Posterior cingulate gyrus (tissue), 11 donors: Measurements from ENCODE around the gene NKIRAS1.
A peak's percentile ranks its signal among the peaks of the same experiment; 100 is the strongest.

Experiments used
- DNase-seq, 10 donors: peaks; one replicate each; pipeline versions ENCODE4 v3.0.0 to v3.0.0-alpha.2; 2020 to 2021; ENCODE audit warnings: mixed read lengths in 3 of 10
- intact Hi-C: fragments of 100-400 bp; cut with DNase I; formaldehyde crosslinking; loops from one replicate; pipeline ENCODE4 v1.15.1; 2023

Gene NKIRAS1

DNA sequence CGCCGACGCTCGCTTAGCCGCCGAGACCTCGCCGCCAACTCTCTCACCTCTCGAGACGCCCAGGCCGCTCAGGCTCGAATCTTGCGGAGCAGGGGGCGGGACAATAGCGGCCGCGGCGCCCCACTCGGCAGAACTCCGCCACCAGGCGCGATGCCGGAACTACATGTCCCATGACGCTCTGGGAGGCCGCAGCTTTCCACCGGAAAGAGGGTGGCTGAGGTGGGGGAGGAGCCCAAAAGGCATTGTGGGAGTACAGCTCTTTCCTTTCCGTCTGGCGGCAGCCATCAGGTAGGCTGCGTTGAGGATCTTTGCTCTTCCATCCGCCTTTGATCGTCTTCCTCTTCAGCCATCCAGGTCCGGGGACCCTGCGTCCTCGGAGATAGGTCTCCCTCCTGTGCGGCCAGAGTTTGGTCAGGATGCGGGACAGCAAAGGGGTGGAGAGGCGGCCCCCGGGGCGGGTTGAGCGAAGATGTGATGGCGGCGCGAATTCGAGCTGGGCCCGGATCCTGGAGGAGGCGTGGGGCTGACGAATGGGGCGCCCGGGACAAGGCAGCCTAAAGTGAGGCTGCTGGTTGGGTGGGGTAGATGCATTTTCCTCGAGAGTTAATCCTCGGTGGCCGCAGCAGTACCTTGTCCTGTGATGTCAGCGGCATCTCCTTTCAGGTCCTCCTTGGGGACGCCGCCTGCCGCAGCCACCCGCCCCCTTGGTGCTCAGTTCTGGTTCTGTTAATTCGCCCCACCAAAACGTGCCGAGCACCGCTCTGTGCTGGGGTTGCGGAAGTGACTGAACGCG lies at the start of gene NKIRAS1, which contains the start of gene RPL15:
TSS of gene NKIRAS1 (minus strand) at position 105 of the 793 bp plus-strand sequence. CDS start 6,086 bp downstream, outside the sequence.
TSS of gene RPL15 (plus strand) at position 247 of the 793 bp plus-strand sequence. CDS start 728 bp downstream, outside the sequence.
- intact Hi-C loops, result loop anchor here (1.0 to 10.0 kb wide), 2 partner anchors 28 to 82 kb away; partner anchors contain the start of gene NR1D2
- peak; percentile 94 to 99 (median 96) for DNase-seq

DNA sequence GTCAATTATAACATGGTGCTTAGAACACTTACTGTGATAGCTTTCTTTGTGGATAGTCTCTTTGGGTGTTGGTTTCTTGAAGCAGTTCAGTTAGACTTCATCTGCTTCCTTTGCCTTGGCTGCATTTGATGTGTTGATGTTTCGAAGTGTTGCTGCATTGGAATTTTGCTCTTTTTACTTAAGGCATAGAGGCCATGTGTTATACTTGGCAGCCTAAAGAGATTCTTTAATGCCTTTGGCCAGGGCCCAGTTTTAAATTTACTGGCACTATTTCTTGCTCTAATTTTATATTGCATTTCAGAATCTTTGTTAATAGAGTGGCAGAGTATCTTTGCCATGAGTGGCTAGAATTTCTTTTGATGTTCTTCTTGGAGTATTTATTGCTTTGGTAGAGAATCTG lies 49.5 kb upstream of the NKIRAS1 start:
- intact Hi-C loops, result no loop called here
- no peak for DNase-seq

GRCh38 chr3:23964537-23965235 lies 47.9 kb upstream of the NKIRAS1 start:
- intact Hi-C loops, result no loop called here
- no peak for DNase-seq

DNA sequence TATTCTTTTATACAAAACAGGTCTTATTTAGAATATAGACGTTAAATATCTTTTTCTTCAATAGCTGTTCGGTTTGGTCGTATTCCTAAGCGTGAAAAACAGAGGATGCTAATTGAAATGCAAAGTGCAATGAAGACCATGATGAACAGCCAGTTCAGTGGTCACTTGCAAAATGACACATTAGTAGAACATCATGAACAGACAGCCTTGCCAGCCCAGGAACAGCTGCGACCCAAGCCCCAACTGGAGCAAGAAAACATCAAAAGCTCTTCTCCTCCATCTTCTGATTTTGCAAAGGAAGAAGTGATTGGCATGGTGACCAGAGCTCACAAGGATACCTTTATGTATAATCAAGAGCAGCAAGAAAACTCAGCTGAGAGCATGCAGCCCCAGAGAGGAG lies 45.1 kb upstream of the NKIRAS1 start:
- intact Hi-C loops, result no loop called here

GRCh38 chr3:23961066-23961465 lies 44.3 kb upstream of the NKIRAS1 start:
- no peak for DNase-seq
- intact Hi-C loops, result no loop called here

More for the DNA sequence above, 45.1 kb upstream of the NKIRAS1 start:
- DNase-seq, result no peak

GRCh38 chr3:23960649-23961048 lies 43.9 kb upstream of the NKIRAS1 start:
- intact Hi-C loops, result no loop called here
- DNase-seq, result no peak

DNA sequence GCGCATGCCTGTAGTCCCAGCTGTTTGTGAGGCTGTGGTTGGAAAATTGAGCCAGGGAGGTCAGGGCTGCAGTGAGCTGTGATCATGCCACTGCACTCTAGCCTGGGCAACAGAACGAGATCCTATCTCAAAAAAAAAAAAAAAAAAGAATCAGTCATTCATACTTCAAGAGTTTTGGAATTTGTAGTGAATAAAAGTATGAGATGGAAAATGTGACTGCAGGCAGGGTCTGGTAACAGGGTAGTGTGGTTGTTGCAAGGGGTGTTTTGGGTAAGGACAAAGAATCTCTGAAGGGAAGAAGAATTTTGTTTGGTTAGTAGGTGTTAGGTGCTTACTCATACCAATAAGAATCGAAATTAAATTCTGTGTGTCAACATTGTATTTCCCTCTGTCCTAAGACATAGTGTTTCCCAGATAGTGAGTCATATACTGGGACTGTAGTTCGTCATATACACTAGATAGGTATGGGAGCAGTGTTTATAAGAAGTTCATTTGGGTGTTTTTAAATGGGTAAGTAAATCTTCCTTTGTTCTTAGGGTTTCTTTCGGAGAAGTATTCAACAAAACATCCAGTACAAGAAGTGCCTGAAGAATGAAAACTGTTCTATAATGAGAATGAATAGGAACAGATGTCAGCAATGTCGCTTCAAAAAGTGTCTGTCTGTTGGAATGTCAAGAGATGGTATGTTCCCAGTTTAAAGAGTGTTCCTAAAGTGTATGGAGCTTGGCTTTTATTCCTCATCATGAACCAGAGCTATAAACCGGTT lies 42.5 kb upstream of the NKIRAS1 start:
- no peak for DNase-seq
- intact Hi-C loops, result no loop called here

- no peak for DNase-seq
- intact Hi-C loops, result no loop called here
These were observed 39.9 kb upstream of the NKIRAS1 start for GRCh38 chr3:23956701-23957100.

- intact Hi-C loops, result no loop called here
- no peak for DNase-seq
These were observed 37.4 kb upstream of the NKIRAS1 start for GRCh38 chr3:23954144-23954543.

DNA sequence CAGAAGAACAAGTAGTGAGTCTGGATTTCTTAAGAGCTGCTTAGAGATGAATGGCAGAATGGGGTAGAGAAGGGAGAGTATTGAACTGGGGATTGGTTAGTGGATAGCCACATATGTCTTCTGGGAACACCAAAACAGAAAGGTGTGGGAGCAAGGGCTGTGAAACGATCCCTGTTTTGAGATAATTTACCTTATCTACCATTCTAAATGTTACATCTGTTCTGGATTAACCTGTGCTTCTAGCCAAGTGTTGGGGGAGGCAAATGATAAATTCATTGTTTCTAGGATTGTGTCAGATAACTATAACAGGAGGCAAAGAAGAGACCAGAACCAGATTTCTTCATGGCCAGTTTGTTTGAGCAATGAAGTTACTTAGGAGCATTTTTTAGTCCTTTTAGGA lies 36.7 kb upstream of the NKIRAS1 start:
- DNase-seq, result no peak
- intact Hi-C loops, result no loop called here

- no peak for DNase-seq
- intact Hi-C loops, result no loop called here
These were observed 35.9 kb upstream of the NKIRAS1 start for GRCh38 chr3:23952646-23953045.

DNA sequence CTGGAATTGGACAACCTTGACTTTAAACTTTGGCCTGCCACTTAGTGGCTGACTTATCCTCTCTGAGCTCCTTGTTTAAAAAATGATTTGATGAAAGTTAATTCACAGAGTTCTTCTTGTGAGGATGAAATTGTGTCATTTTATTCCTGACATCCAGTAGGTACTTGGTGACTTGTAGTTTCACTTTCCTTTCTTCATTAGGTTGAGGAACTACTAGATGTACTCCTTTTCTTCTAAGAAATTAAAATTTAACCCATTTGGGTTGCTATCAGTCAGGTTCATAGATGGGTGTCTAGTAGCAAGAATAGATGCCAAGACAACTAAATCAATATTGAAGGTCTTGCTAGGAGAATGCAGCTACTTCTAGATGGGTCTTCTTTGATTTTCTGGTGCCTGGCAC lies 33.5 kb upstream of the NKIRAS1 start:
- no peak for DNase-seq

GRCh38 chr3:23949784-23950183 lies 33.0 kb upstream of the NKIRAS1 start:
- peak in 2 of 10 donors; percentile 33 to 35 for DNase-seq
- intact Hi-C loops, result loop anchor here (10.0 kb wide), 1 partner anchor 745 kb away; the partner anchor contains the start of gene UBE2E2

More for the DNA sequence above, 33.5 kb upstream of the NKIRAS1 start:
- intact Hi-C loops, result no loop called here

GRCh38 chr3:23948761-23949160 lies 32.0 kb upstream of the NKIRAS1 start:
- intact Hi-C loops, result loop anchor here (10.0 kb wide), 1 partner anchor 744 kb away; the partner anchor contains the start of gene UBE2E2
- DNase-seq, result no peak

- peak; percentile 94 to 99 (median 96) for DNase-seq
- intact Hi-C loops, result loop anchor here (1.0 to 10.0 kb wide), 3 partner anchors 29 to 741 kb away; partner anchors contain the start of genes RPL15 and UBE2E2
These were observed 29.3 kb upstream of the NKIRAS1 start for GRCh38 chr3:23945913-23946687.

DNA sequence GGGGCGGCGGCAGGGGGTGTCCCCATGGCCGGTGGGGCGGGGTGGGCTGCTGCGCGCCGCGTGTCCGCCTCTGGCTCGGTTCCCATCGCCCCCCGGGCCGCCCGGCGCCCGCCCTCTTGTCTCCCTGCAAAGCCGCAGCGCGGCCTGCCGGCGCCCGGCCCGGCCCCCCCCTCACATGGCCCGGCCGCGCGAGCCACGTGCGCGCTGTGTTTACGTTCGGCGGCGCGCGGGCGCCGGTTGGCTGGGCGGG lies 28.8 kb upstream of the NKIRAS1 start:
- intact Hi-C loops, result loop anchor here (1.0 to 10.0 kb wide), 2 partner anchors 28 to 741 kb away; partner anchors contain the start of genes RPL15 and UBE2E2
- no peak for DNase-seq

- DNase-seq, result peak; percentile 73 to 97 (median 82)
- intact Hi-C loops, result loop anchor here (1.0 to 10.0 kb wide), 2 partner anchors 28 to 740 kb away; partner anchors contain the start of genes RPL15 and UBE2E2
These were observed 28.3 kb upstream of the NKIRAS1 start, which contains the start of gene NR1D2 for GRCh38 chr3:23944861-23945662. NR1D2 (plus strand) TSS chr3:23945286; CDS start chr3:23945579, 293 bp downstream.

DNA sequence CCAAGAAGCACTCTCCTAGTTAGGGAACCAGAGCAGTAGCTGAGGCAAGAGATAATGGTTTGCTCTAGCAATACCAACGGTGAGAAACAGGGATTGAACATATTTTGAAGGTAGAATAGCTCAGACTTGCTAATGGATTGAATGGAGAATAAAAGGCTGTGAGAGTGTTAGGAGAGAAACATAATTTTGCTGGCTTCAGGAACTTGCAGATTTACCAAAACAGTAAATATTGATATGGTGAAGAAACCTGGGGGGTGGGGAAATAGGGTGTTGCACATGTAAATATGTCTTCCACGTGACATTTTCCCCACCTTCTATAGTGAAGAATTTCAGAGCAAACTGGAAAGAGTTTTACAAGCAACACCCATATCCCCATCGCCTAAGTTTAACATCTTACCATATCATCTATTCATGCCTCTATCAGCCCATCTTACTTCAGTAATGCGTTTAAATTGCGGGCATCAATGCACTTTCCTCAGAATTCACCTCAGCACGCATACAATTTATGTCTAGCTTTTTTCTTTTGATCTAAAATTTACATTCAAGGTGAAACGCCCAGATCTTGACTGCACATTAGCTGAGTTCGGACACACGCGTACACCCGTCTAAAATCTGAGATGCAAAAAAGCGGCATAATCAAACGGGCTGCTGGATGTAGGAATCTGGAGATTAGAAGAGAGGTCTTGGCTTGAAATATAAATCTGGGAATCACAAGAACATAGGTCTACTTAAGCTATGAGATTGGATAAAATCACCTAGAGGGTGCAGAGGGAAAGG lies 27.4 kb upstream of the NKIRAS1 start:
- no peak for DNase-seq
- intact Hi-C loops, result loop anchor here (10.0 kb wide), 1 partner anchor 739 kb away; the partner anchor contains the start of gene UBE2E2
